Measurements from ENCODE around the gene TSPAN18.

GRCh38 chr11:44877571-44878497 lies 151.1 kb downstream of the TSPAN18 start:
- TF ChIP-seq CTCF (IDR thresholded peaks at IDR 0.05; ENCODE audit: low read length), result no peak
- TF ChIP-seq EZH2phosphoT487 (IDR thresholded peaks at IDR 0.05; ENCODE audit: low read length), result no peak
- no peak for TF ChIP-seq EZH2 (optimal IDR thresholded peaks at IDR 0.05; ENCODE audit: low read depth, low read length)
